Measurements from ENCODE around the gene PRR19.

PRR19 gene

GRCh38 chr19:42283188-42284065 lies 18.5 kb upstream of the PRR19 start:
- DNase-seq (ENCODE audit: low spot score), result peak; percentile 92

- peak; percentile 63 for DNase-seq (ENCODE audit: low spot score)
Observed at GRCh38 chr19:42284066-42284501, 17.8 kb upstream of the PRR19 start.

- DNase-seq (ENCODE audit: low spot score), result no peak
Observed at GRCh38 chr19:42284591-42285341, 17.2 kb upstream of the PRR19 start.

- no peak for DNase-seq (ENCODE audit: low spot score)
Observed at GRCh38 chr19:42285541-42285941, 16.4 kb upstream of the PRR19 start.

GRCh38 chr19:42285988-42286348 lies 16.0 kb upstream of the PRR19 start:
- no peak for DNase-seq (ENCODE audit: low spot score)

- peak; percentile 85 for DNase-seq (ENCODE audit: low spot score)
Observed at GRCh38 chr19:42286349-42287016, 15.4 kb upstream of the PRR19 start.

DNA sequence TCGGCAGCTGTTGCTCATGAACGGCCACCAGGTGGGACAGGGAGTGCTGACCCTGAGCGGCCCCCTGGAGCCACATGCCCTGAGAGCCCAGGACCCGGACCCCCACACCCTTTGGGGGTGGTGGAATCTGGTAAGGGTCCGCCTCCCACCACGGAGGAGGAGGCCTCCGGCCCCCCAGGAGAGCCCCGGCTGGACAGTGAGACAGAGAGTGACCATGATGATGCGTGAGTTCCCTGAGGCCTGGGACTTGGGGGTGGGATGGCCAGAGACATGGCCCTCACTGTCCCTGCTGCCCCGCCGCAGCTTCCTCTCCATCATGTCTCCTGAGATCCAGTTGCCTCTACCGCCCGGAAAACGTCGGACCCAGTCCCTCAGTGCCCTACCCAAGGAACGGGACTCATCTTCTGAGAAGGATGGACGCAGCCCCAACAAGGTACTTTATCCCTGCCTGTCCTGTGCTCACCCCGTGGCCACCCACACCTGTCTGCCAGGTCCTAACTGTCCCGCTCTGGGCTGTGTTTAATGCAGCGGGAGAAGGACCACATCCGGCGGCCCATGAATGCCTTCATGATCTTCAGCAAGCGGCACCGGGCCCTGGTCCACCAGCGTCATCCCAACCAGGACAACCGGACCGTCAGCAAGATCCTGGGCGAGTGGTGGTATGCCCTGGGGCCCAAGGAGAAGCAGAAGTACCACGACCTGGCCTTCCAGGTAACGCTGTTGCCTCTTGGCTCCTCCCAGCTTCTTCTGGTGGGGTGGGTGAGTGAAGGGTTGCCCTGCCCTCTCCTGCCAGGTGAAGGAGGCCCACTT lies 14.7 kb upstream of the PRR19 start:
- DNase-seq (ENCODE audit: low spot score), result no peak

- no peak for DNase-seq (ENCODE audit: low spot score)
Observed at GRCh38 chr19:42287827-42288107, 14.2 kb upstream of the PRR19 start.

GRCh38 chr19:42288387-42288786 lies 13.5 kb upstream of the PRR19 start:
- DNase-seq (ENCODE audit: low spot score), result no peak

- no peak for DNase-seq (ENCODE audit: low spot score)
Observed at GRCh38 chr19:42288881-42289555, 12.9 kb upstream of the PRR19 start.

GRCh38 chr19:42289556-42290041 lies 12.3 kb upstream of the PRR19 start:
- no peak for DNase-seq (ENCODE audit: low spot score)

- no peak for DNase-seq (ENCODE audit: low spot score)
Observed at GRCh38 chr19:42290136-42290522, 11.8 kb upstream of the PRR19 start.

- DNase-seq (ENCODE audit: low spot score), result no peak
Observed at GRCh38 chr19:42290523-42291434, 11.2 kb upstream of the PRR19 start.

- no peak for DNase-seq (ENCODE audit: low spot score)
Observed at GRCh38 chr19:42291435-42291810, 10.5 kb upstream of the PRR19 start.

GRCh38 chr19:42292042-42292960 lies 9.6 kb upstream of the PRR19 start:
- no peak for DNase-seq (ENCODE audit: low spot score)

DNA sequence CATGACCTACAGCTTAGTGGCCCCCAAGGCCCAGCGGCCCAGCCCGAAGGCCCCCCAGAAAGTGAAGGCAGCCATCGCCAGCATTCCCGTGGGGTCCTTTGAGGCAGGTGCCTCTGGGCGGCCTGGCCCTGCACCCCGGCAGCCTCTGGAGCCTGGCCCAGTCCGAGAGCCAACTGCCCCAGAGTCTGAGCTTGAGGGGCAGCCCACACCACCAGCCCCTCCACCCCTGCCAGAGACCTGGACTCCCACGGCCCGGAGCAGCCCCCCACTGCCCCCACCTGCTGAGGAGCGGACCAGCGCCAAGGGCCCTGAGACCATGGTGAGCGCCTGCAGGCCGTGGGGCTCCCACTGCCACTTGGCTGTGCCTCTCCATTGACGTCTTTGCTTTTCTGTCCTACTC lies 9.0 kb upstream of the PRR19 start:
- no peak for DNase-seq (ENCODE audit: low spot score)

DNA sequence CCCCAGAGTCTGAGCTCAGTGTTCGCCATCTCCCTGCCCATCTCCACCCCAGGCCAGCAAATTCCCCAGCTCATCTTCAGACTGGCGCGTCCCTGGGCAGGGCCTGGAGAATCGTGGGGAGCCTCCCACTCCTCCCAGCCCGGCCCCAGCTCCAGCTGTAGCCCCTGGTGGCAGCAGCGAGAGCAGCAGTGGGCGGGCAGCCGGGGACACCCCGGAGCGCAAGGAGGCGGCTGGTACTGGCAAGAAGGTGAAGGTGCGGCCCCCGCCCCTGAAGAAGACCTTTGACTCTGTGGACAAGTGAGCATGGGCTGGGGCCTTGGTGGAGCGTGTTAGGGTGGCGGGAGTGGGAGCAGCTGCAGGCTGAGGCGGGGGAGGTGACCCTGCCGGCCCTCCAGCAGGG lies 8.4 kb upstream of the PRR19 start:
- peak; percentile 5 for DNase-seq (ENCODE audit: low spot score)

- no peak for DNase-seq (ENCODE audit: low spot score)
Observed at GRCh38 chr19:42293948-42294347, 8.0 kb upstream of the PRR19 start.

GRCh38 chr19:42294471-42295137 lies 7.3 kb upstream of the PRR19 start:
- no peak for DNase-seq (ENCODE audit: low spot score)

All from cerebellar cortex (tissue), 1 donor.